BJ (cell line): ENCODE data around the gene ASAP2. TPM values are rescaled to one million over a fixed set of nuclear protein-coding genes. Genes with fewer than 3 reads are reported as not detected.

ENCODE experiments used
- CTCF ChIA-PET: fragments of 350-600 bp; formaldehyde crosslinking; extraction: SDS; loops from one replicate; lab custom pipeline; 2021; ENCODE audit warnings: antibody characterized with exemption, inconsistent platforms; lab: Yijun Ruan, JAX
- POLR2A ChIA-PET: fragments of 300-600 bp; sonication (Branson Sonifier 250); formaldehyde crosslinking; extraction: SDS; loops from one replicate; lab custom pipeline; 2021; ENCODE audit warnings: antibody characterized with exemption; lab: Charles Lee
- DNase-seq: peaks from one replicate; pipeline ENCODE4 v3.0.0-alpha.2; 2011; ENCODE audit warnings: low read depth
- H3K27me3 ChIP-seq: 2 replicates; pipeline ENCODE4 v1.6.0; 2011; ENCODE audit warnings: low read length; ENCODE audit not compliant: control insufficient read depth, insufficient read depth
- H3K36me3 ChIP-seq: 2 replicates; pipeline ENCODE4 v1.5.1; 2011; ENCODE audit warnings: low read length; ENCODE audit not compliant: control insufficient read depth, insufficient read depth
- H3K4me3 ChIP-seq: 2 replicates; pipeline ENCODE4 v1.5.1; 2011; ENCODE audit warnings: low read depth, mild to moderate bottlenecking, control low read depth, low read length
- CTCF ChIP-seq: IDR thresholded peaks from 2 replicates; pipeline ENCODE4 v1.5.1; 2011; ENCODE audit warnings: low read depth, mild to moderate bottlenecking, control low read depth, inconsistent platforms, low read length, moderate library complexity; ENCODE audit not compliant: insufficient read depth
- polyA plus RNA-seq: library from polyadenylated mRNA; depleted of rRNA; stranded (reverse); fragments of >200 nt; gene quantifications from 2 replicates; pipeline ENCODE4 v1.2.3, GENCODE V29; 2011

Gene ASAP2
- polyA plus RNA-seq, 1 experiment, result 14.1 TPM

GRCh38 chr2:9167718-9168657, 38.6 kb upstream of the ASAP2 start:
- CTCF ChIA-PET, result interaction anchor here (0.8 to 1.3 kb wide), 2 partner anchors 25 to 197 kb away, joined by 3 read pairs; no protein-coding TSS in a partner anchor
- no peak for DNase-seq
- no peaks in the 10 kb centered on the region for H3K27me3 ChIP-seq
- H3K4me3 ChIP-seq, result no peak overlapping the region
- no peaks in the 10 kb centered on the region for H3K36me3 ChIP-seq
- POLR2A ChIA-PET, result no interaction called here
- no peak for TF ChIP-seq CTCF

GRCh38 chr2:9168821-9169221, 37.8 kb upstream of the ASAP2 start:
- H3K36me3 ChIP-seq, result no peaks in the 10 kb centered on the region
- POLR2A ChIA-PET, result no interaction called here

GRCh38 chr2:9169349-9170107, 37.1 kb upstream of the ASAP2 start:
- H3K4me3 ChIP-seq, result no peak overlapping the region

More at GRCh38 chr2:9168821-9169221, 37.8 kb upstream of the ASAP2 start:
- CTCF ChIA-PET, result interaction anchor here (0.8 kb wide), 1 partner anchor 197 kb away, joined by 3 read pairs; no protein-coding TSS in a partner anchor
- Histone ChIP-seq H3K4me3 (no peak overlapping the region), H3K27me3 (no peaks in the 10 kb centered on the region)
- no peak for DNase-seq
- TF ChIP-seq CTCF, result no peak

GRCh38 chr2:9170458-9171130, 36.0 kb upstream of the ASAP2 start:
- Histone ChIP-seq H3K4me3 (no peak overlapping the region), H3K27me3 (no peaks in the 10 kb centered on the region), H3K36me3 (no peaks in the 10 kb centered on the region)
- DNase-seq, result no peak
- no peak for TF ChIP-seq CTCF
- ChIA-PET CTCF (interaction anchor here (1.6 kb wide), 1 partner anchor 21 kb away, joined by 4 read pairs; no protein-coding TSS in a partner anchor), POLR2A (no interaction called here)

More at GRCh38 chr2:9169349-9170107, 37.1 kb upstream of the ASAP2 start:
- POLR2A ChIA-PET, result no interaction called here
- CTCF ChIA-PET, result interaction anchor here (1.6 kb wide), 1 partner anchor 22 kb away, joined by 4 read pairs; no protein-coding TSS in a partner anchor
- no peak for TF ChIP-seq CTCF
- Histone ChIP-seq H3K36me3 (no peaks in the 10 kb centered on the region), H3K27me3 (no peaks in the 10 kb centered on the region)
- no peak for DNase-seq
